DMS53 (cell line): Measurements from ENCODE around the gene ATP6V1B1.

Source experiments
- DNase-seq: peaks from one replicate; lab custom pipeline; 2025; lab: John Stamatoyannopoulos, UW

The ATP6V1B1 gene

GRCh38 chr2:70944111-70944690 lies 8.5 kb downstream of the ATP6V1B1 start:
- DNase-seq: no peak

GRCh38 chr2:70946832-70947442 lies 11.2 kb downstream of the ATP6V1B1 start:
- DNase-seq: peak; percentile 79

GRCh38 chr2:70947556-70948184 lies 12.0 kb downstream of the ATP6V1B1 start:
- peak; percentile 54 for DNase-seq

GRCh38 chr2:70948337-70949003 lies 12.8 kb downstream of the ATP6V1B1 start:
- DNase-seq: peak; percentile 90

GRCh38 chr2:70949086-70949485 lies 13.4 kb downstream of the ATP6V1B1 start:
- DNase-seq: peak; percentile 13

- DNase-seq: no peak
Observed at GRCh38 chr2:70954886-70955285, 19.2 kb downstream of the ATP6V1B1 start.

GRCh38 chr2:70956141-70956540 lies 20.4 kb downstream of the ATP6V1B1 start:
- DNase-seq: no peak

GRCh38 chr2:70957798-70958197 lies 22.1 kb downstream of the ATP6V1B1 start:
- DNase-seq: no peak

- DNase-seq: no peak
Observed at GRCh38 chr2:70958759-70959158, 23.1 kb downstream of the ATP6V1B1 start.

- no peak for DNase-seq
Observed at GRCh38 chr2:70959271-70959761, 23.6 kb downstream of the ATP6V1B1 start.

GRCh38 chr2:70959851-70960832 lies 24.4 kb downstream of the ATP6V1B1 start:
- DNase-seq: no peak

GRCh38 chr2:70960833-70961647 lies 25.3 kb downstream of the ATP6V1B1 start:
- DNase-seq: no peak

GRCh38 chr2:70961648-70961994 lies 25.9 kb downstream of the ATP6V1B1 start:
- DNase-seq: no peak

- no peak for DNase-seq
Observed at GRCh38 chr2:70962211-70962884, 26.6 kb downstream of the ATP6V1B1 start.

- no peak for DNase-seq
Observed at GRCh38 chr2:70962885-70963878, 27.5 kb downstream of the ATP6V1B1 start.

- DNase-seq: no peak
Observed at GRCh38 chr2:70964133-70964532, 28.4 kb downstream of the ATP6V1B1 start.

- DNase-seq: no peak
Observed at GRCh38 chr2:70964596-70965386, 29.1 kb downstream of the ATP6V1B1 start.

- no peak for DNase-seq
Observed at GRCh38 chr2:70965506-70965905, 29.8 kb downstream of the ATP6V1B1 start.
